ENCODE measurements around the gene ENO4. TPM values are rescaled to one million over a fixed set of nuclear protein-coding genes. Genes with fewer than 3 reads are reported as not detected.

Gene ENO4
- total RNA-seq, 4 donors from 2014 or later = 0.21 to 1.2 (median 0.39) TPM; not detected in 1

- H3K36me3 ChIP-seq = peaks cover 0 to 3% (median 0%) of the 10 kb centered on the region in 3 donors
- no peak overlapping the region for H3K4me3 ChIP-seq
- H3K4me1 ChIP-seq = no peaks in the 10 kb centered on the region
- WGBS, 2 donors = 81 to 89% methylated on average over 9 of the region's 9 CpGs
- no peaks in the 10 kb centered on the region for H3K9me3 ChIP-seq
- H3K27ac ChIP-seq = no peak overlapping the region
- H3K27me3 ChIP-seq = no peaks in the 10 kb centered on the region
- TF ChIP-seq CTCF (IDR thresholded peaks at IDR 0.05) (no peak), EP300 (IDR thresholded peaks at IDR 0.05) (no peak), POLR2A (IDR thresholded peaks at IDR 0.05) (no peak)
- no peak for DNase-seq (ENCODE audit: low spot score in 2 of 2)
These were observed 19.6 kb upstream of the ENO4 start for GRCh38 chr10:116829711-116830110.

- no peak for DNase-seq (ENCODE audit: low spot score in 2 of 2)
- Histone ChIP-seq H3K36me3 (peaks cover 0 to 3% (median 0%) of the 10 kb centered on the region in 3 donors), H3K27ac (no peak overlapping the region), H3K27me3 (no peaks in the 10 kb centered on the region), H3K9me3 (no peaks in the 10 kb centered on the region), H3K4me1 (no peaks in the 10 kb centered on the region), H3K4me3 (no peak overlapping the region)
- TF ChIP-seq CTCF (IDR thresholded peaks at IDR 0.05) (no peak), EP300 (IDR thresholded peaks at IDR 0.05) (no peak), POLR2A (IDR thresholded peaks at IDR 0.05) (no peak)
- WGBS, 2 donors = 88 to 90% methylated on average over 4 of the region's 4 CpGs
These were observed 18.2 kb upstream of the ENO4 start for GRCh38 chr10:116831086-116831485.

GRCh38 chr10:116831790-116832189 lies 17.5 kb upstream of the ENO4 start:
- H3K9me3 ChIP-seq = no peaks in the 10 kb centered on the region
- H3K27ac ChIP-seq = no peak overlapping the region
- no peaks in the 10 kb centered on the region for H3K27me3 ChIP-seq
- no peak overlapping the region for H3K4me3 ChIP-seq
- H3K36me3 ChIP-seq = peaks cover 0 to 3% (median 0%) of the 10 kb centered on the region in 3 donors
- TF ChIP-seq EP300 (IDR thresholded peaks at IDR 0.05) (no peak), CTCF (IDR thresholded peaks at IDR 0.05) (no peak), POLR2A (IDR thresholded peaks at IDR 0.05) (no peak)
- no peak for DNase-seq (ENCODE audit: low spot score in 2 of 2)
- WGBS, 2 donors = 84 to 86% methylated on average over 10 of the region's 10 CpGs
- H3K4me1 ChIP-seq = no peaks in the 10 kb centered on the region

GRCh38 chr10:116833986-116834985 lies 15.0 kb upstream of the ENO4 start:
- Histone ChIP-seq H3K9me3 (no peaks in the 10 kb centered on the region), H3K27ac (no peak overlapping the region), H3K4me3 (no peak overlapping the region), H3K27me3 (no peaks in the 10 kb centered on the region), H3K36me3 (no peaks in the 10 kb centered on the region), H3K4me1 (no peaks in the 10 kb centered on the region)
- TF ChIP-seq EP300 (IDR thresholded peaks at IDR 0.05) = no peak
- WGBS, 2 donors = 63% methylated on average over 17 of the region's 17 CpGs
- no peak for DNase-seq (ENCODE audit: low spot score in 2 of 2)

- TF ChIP-seq EP300 (IDR thresholded peaks at IDR 0.05) (no peak), POLR2A (IDR thresholded peaks at IDR 0.05) (no peak), CTCF (IDR thresholded peaks at IDR 0.05) (no peak)
- no peaks in the 10 kb centered on the region for H3K9me3 ChIP-seq
- WGBS, 2 donors = 71 to 77% methylated on average over 7 of the region's 7 CpGs
- H3K36me3 ChIP-seq = no peaks in the 10 kb centered on the region
- no peaks in the 10 kb centered on the region for H3K4me1 ChIP-seq
- H3K4me3 ChIP-seq = no peak overlapping the region
- no peaks in the 10 kb centered on the region for H3K27me3 ChIP-seq
- no peak overlapping the region for H3K27ac ChIP-seq
- DNase-seq (ENCODE audit: low spot score in 2 of 2) = no peak
These were observed 13.6 kb upstream of the ENO4 start for GRCh38 chr10:116835658-116836057.
